Measurements from ENCODE around the gene USP2.

- TF ChIP-seq CTCF (optimal IDR thresholded peaks at IDR 0.05 in 1 of 3, IDR thresholded peaks at IDR 0.05 in 1 of 3, conservative IDR thresholded peaks at IDR 0.05 in 1 of 3; ENCODE audit: extremely low read depth in 1 of 3, insufficient read depth in 2 of 3, low read length in 3 of 3), result no peak
- no peak for TF ChIP-seq EZH2 (IDR thresholded peaks at IDR 0.05; ENCODE audit: low read length)
These were observed 57.3 kb downstream of the USP2 start for GRCh38 chr11:119324189-119324588.
